Middle frontal gyrus (tissue), 1 donor: ENCODE data around the gene TNRC6A.
"Not testable (repeated sequence)": the region's sequence is repeated elsewhere in the genome, so short reads cannot be mapped to it uniquely, and the experiment has no call there.

Experiments used
- DNase-seq: peaks from one replicate; pipeline ENCODE4 v3.0.0-alpha.2; 2015; ENCODE audit warnings: low spot score; ENCODE audit errors: extremely low spot score

TNRC6A gene

GRCh38 chr16:24728011-24728410, 1.4 kb upstream of the TNRC6A start:
- no peak for DNase-seq

- no peak for DNase-seq
Measured at GRCh38 chr16:24728891-24729242, 584 bp upstream of the TNRC6A start.

GRCh38 chr16:24729951-24730815, 732 bp downstream of the TNRC6A start:
- DNase-seq, result no peak

GRCh38 chr16:24730914-24731313, 1.5 kb downstream of the TNRC6A start:
- DNase-seq, result no peak

- no peak for DNase-seq
Measured at GRCh38 chr16:24731722-24732419, 2.4 kb downstream of the TNRC6A start.

GRCh38 chr16:24734382-24734781, 4.9 kb downstream of the TNRC6A start:
- no peak for DNase-seq

- DNase-seq, result no peak
Measured at GRCh38 chr16:24736758-24737157, 7.3 kb downstream of the TNRC6A start.

- DNase-seq, result peak; percentile 13
Measured at GRCh38 chr16:24737391-24737871, 8.0 kb downstream of the TNRC6A start.

- no peak for DNase-seq
Measured at GRCh38 chr16:24737916-24738594, 8.6 kb downstream of the TNRC6A start.

GRCh38 chr16:24738895-24739294, 9.4 kb downstream of the TNRC6A start:
- DNase-seq, result no peak

GRCh38 chr16:24741862-24742261, 12.4 kb downstream of the TNRC6A start:
- no peak for DNase-seq

- DNase-seq, result not testable (repeated sequence)
Measured at GRCh38 chr16:24742610-24743009, 13.2 kb downstream of the TNRC6A start.

- no peak for DNase-seq
Measured at GRCh38 chr16:24745391-24745790, 15.9 kb downstream of the TNRC6A start.

- DNase-seq, result no peak
Measured at GRCh38 chr16:24745791-24746190, 16.3 kb downstream of the TNRC6A start.

GRCh38 chr16:24747441-24747840, 18.0 kb downstream of the TNRC6A start:
- no peak for DNase-seq

- DNase-seq, result peak; percentile 47
Measured at GRCh38 chr16:24748242-24748641, 18.8 kb downstream of the TNRC6A start.

GRCh38 chr16:24749310-24749709, 19.9 kb downstream of the TNRC6A start:
- no peak for DNase-seq

- DNase-seq, result not testable (repeated sequence)
Measured at GRCh38 chr16:24749872-24750271, 20.4 kb downstream of the TNRC6A start.

- DNase-seq, result no peak
Measured at GRCh38 chr16:24753000-24753399, 23.5 kb downstream of the TNRC6A start.

- no peak for DNase-seq
Measured at GRCh38 chr16:24753437-24753836, 24.0 kb downstream of the TNRC6A start.

GRCh38 chr16:24754543-24754942, 25.1 kb downstream of the TNRC6A start:
- no peak for DNase-seq
